Smooth muscle cell (in vitro differentiated cells): ENCODE results near the gene KLHL35. TPM values are rescaled to one million over a fixed set of nuclear protein-coding genes. Genes with fewer than 3 reads are reported as not detected.
"Not testable (repeated sequence)": the region's sequence is repeated elsewhere in the genome, so short reads cannot be mapped to it uniquely, and the experiment has no call there.

Source experiments
- DNase-seq: peaks from one replicate; lab custom pipeline; 2025; ENCODE audit not compliant: unreplicated experiment; lab: John Stamatoyannopoulos, UW
- H2AFZ ChIP-seq: fragments of 200-600 bp; sonication (generic); 2 replicates; pipeline ENCODE4 v1.6.0; 2016; ENCODE audit warnings: antibody characterized with exemption, low read depth, mild to moderate bottlenecking
- H3F3A ChIP-seq: fragments of 200-600 bp; sonication (generic); 2 replicates; pipeline ENCODE4 v1.6.0; 2017; ENCODE audit warnings: antibody characterized with exemption, low read depth
- H3K27ac ChIP-seq: fragments of 200-600 bp; sonication (generic); 2 replicates; pipeline ENCODE4 v1.5.1; 2016; ENCODE audit warnings: low read depth, mild to moderate bottlenecking
- H3K27me3 ChIP-seq: fragments of 200-600 bp; sonication (generic); 2 replicates; pipeline ENCODE4 v1.6.1; 2016; ENCODE audit warnings: low read depth, mild to moderate bottlenecking
- H3K36me3 ChIP-seq: fragments of 200-600 bp; sonication (generic); 2 replicates; pipeline ENCODE4 v1.5.1; 2016; ENCODE audit warnings: low read depth
- H3K4me1 ChIP-seq: fragments of 200-600 bp; sonication (generic); 2 replicates; pipeline ENCODE4 v1.5.1; 2016; ENCODE audit warnings: low read depth
- H3K4me2 ChIP-seq: fragments of 200-600 bp; sonication (generic); 2 replicates; pipeline ENCODE4 v1.6.0; 2016; ENCODE audit warnings: mild to moderate bottlenecking
- H3K4me3 ChIP-seq: fragments of 200-600 bp; sonication (generic); 2 replicates; pipeline ENCODE4 v1.5.1; 2016; ENCODE audit warnings: mild to moderate bottlenecking
- H3K79me2 ChIP-seq: fragments of 200-600 bp; sonication (generic); 2 replicates; pipeline ENCODE4 v1.6.0; 2016; ENCODE audit warnings: low read depth, mild to moderate bottlenecking
- H3K9ac ChIP-seq: fragments of 200-600 bp; sonication (generic); 2 replicates; pipeline ENCODE4 v1.6.0; 2016; ENCODE audit warnings: low read depth
- H3K9me3 ChIP-seq: fragments of 200-600 bp; sonication (generic); replicated peaks from 2 replicates; pipeline ENCODE4 v1.5.1; 2016; ENCODE audit warnings: low read depth
- H4K20me1 ChIP-seq: fragments of 200-600 bp; sonication (generic); 2 replicates; pipeline ENCODE4 v1.6.0; 2016; ENCODE audit warnings: low read depth
- CTCF ChIP-seq: fragments of 200-600 bp; sonication (generic); IDR thresholded peaks from 2 replicates; pipeline ENCODE4 v1.5.1; 2017; ENCODE audit warnings: borderline replicate concordance, mild to moderate bottlenecking, antibody characterized with exemption; ENCODE audit not compliant: insufficient read depth, poor library complexity, severe bottlenecking
- WGBS: methylation state at CpG from one replicate; pipeline ENCODE4 v1.1.7; 2016; ENCODE audit warnings: low lambda C conversion rate; 5-methylcytosine and 5-hydroxymethylcytosine counted together
- polyA plus RNA-seq: library from polyadenylated mRNA; unstranded; fragments of >200 nt; fragmentation: Nextera tagmentation; extraction: Ambion mirVana; gene quantifications from 2 replicates; pipeline ENCODE4 v1.2.1, GENCODE V29; 2016
- total RNA-seq: library from RNA; depleted of rRNA; stranded (reverse); fragments of >200 nt; gene quantifications from 2 replicates; pipeline ENCODE4 v1.2.3, GENCODE V29; 2014

KLHL35 gene
- total and polyA plus RNA-seq, 2 experiments from 2014 or later: 1.0 to 3.0 TPM

GRCh38 chr11:75380245-75380644 lies 52.8 kb downstream of the KLHL35 start:
- Histone ChIP-seq H3K27me3 (no peaks in the 10 kb centered on the region), H3K4me1 (no peaks in the 10 kb centered on the region), H3K9ac (no peak overlapping the region), H4K20me1 (no peaks in the 10 kb centered on the region), H3F3A (peaks cover 3% of the 10 kb centered on the region), H3K4me3 (no peak overlapping the region), H3K79me2 (no peaks in the 10 kb centered on the region), H3K9me3 (no peaks in the 10 kb centered on the region), H2AFZ (no peak overlapping the region), H3K4me2 (no peak overlapping the region), H3K27ac (no peak overlapping the region), H3K36me3 (no peaks in the 10 kb centered on the region)
- DNase-seq: no peak
- 90% methylated on average over 2 of the region's 2 CpGs for WGBS
- no peak for TF ChIP-seq CTCF

DNA sequence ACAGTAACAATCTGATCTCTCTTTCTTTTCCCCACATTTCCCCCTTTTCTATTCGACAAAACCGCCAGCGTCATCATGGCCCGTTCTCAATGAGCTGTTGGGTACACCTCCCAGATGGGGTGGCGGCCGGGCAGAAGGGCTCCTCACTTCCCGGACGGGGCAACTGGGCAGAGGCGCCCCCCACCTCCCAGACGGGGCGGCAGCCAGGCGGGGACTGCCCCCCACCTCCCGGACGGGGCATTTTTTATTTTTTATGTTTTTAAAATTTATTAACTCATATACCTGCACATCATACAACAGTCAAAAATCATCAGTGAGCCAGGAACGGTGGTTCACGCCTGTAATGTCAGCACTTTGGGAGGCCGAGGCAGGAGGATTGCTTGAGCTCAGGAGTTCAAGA lies 54.2 kb downstream of the KLHL35 start:
- H3K9me3 ChIP-seq, H3K4me1 ChIP-seq, H3K79me2 ChIP-seq, H4K20me1 ChIP-seq, H3K36me3 ChIP-seq, H2AFZ ChIP-seq, DNase-seq, H3K27me3 ChIP-seq, H3F3A ChIP-seq, H3K9ac ChIP-seq, H3K4me3 ChIP-seq, H3K4me2 ChIP-seq, H3K27ac ChIP-seq: not testable (repeated sequence)
- 97% methylated on average over 17 of the region's 17 CpGs for WGBS

DNA sequence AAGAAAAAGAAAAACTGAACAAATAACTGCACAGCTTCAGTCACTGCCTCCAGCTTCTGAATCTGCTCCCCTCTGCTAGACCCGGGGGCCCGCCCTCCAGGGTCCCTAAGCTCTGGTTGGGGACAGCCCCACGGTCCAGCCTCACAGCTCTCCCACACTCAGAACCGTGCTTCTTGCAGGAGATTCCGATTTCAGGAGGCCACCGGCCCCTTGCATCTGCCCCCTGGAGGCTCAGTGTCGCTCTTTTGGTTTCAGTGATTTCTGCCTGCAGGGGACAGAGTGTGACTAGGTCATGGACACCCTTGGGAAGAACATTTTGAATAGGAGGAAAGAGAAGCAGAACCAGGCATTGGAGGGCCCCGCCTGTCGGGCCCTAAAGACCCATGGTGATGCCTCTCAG lies 56.8 kb downstream of the KLHL35 start:
- Histone ChIP-seq H3K4me3 (no peak overlapping the region), H3K9ac (no peak overlapping the region), H3K27ac (no peak overlapping the region), H2AFZ (no peak overlapping the region), H4K20me1 (no peaks in the 10 kb centered on the region), H3K79me2 (no peaks in the 10 kb centered on the region), H3F3A (peaks cover 3% of the 10 kb centered on the region), H3K36me3 (no peaks in the 10 kb centered on the region), H3K4me2 (no peak overlapping the region), H3K9me3 (no peaks in the 10 kb centered on the region), H3K4me1 (no peaks in the 10 kb centered on the region), H3K27me3 (no peaks in the 10 kb centered on the region)
- 75% methylated on average over 9 of the region's 9 CpGs for WGBS
- DNase-seq: no peak
- TF ChIP-seq CTCF: peak; percentile 12

GRCh38 chr11:75375626-75376025 lies 57.4 kb downstream of the KLHL35 start:
- Histone ChIP-seq H2AFZ (no peak overlapping the region), H3K4me1 (no peaks in the 10 kb centered on the region), H3K79me2 (no peaks in the 10 kb centered on the region), H3K9me3 (no peaks in the 10 kb centered on the region), H3K4me3 (no peak overlapping the region), H4K20me1 (no peaks in the 10 kb centered on the region), H3K4me2 (no peak overlapping the region), H3F3A (peaks cover 3% of the 10 kb centered on the region), H3K9ac (no peak overlapping the region), H3K27ac (no peak overlapping the region), H3K27me3 (no peaks in the 10 kb centered on the region), H3K36me3 (no peaks in the 10 kb centered on the region)
- no peak for TF ChIP-seq CTCF
- WGBS: 93% methylated on average over 8 of the region's 8 CpGs
- DNase-seq: no peak
